Measurements from ENCODE around the gene CHRM1.

DNA sequence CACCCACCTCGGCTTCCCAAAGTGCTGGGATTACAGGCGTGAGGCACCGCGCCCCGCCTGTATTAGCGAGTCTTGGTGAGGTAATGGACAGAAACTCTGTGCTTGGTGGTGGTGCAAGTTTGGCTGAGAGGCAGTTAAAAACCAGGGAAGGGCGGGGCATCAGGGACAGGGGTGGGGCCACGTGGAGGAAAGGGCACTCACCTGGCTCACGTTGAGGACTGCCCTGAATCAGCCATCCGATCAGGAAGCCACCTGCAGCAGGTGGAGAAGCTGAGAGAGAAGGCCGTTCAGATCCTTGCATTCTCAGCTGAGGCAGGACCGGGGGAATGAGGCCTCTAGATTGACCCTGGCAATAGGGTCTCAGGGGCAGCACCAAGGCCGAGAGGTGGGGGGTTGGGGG lies 12.1 kb upstream of the CHRM1 start:
- TF ChIP-seq, protein P1, sequence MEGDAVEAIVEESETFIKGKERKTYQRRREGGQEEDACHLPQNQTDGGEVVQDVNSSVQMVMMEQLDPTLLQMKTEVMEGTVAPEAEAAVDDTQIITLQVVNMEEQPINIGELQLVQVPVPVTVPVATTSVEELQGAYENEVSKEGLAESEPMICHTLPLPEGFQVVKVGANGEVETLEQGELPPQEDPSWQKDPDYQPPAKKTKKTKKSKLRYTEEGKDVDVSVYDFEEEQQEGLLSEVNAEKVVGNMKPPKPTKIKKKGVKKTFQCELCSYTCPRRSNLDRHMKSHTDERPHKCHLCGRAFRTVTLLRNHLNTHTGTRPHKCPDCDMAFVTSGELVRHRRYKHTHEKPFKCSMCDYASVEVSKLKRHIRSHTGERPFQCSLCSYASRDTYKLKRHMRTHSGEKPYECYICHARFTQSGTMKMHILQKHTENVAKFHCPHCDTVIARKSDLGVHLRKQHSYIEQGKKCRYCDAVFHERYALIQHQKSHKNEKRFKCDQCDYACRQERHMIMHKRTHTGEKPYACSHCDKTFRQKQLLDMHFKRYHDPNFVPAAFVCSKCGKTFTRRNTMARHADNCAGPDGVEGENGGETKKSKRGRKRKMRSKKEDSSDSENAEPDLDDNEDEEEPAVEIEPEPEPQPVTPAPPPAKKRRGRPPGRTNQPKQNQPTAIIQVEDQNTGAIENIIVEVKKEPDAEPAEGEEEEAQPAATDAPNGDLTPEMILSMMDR (IDR thresholded peaks at IDR 0.05), result no peak
- TF ChIP-seq POLR2A (IDR thresholded peaks at IDR 0.05), result no peak
- TF ChIP-seq EP300 (IDR thresholded peaks at IDR 0.05), result no peak
- TF ChIP-seq POLR2AphosphoS5 (IDR thresholded peaks at IDR 0.05), result no peak

All from stomach (tissue), 4 donors.